NCI-H1417 treated with DMSO at 0.1 percent for 48 hours (cell line): ENCODE measurements around the gene PRR5L.

Experiments used
- DNase-seq: peaks from one replicate; lab custom pipeline; 2025; lab: John Stamatoyannopoulos, UW

Gene PRR5L

DNA sequence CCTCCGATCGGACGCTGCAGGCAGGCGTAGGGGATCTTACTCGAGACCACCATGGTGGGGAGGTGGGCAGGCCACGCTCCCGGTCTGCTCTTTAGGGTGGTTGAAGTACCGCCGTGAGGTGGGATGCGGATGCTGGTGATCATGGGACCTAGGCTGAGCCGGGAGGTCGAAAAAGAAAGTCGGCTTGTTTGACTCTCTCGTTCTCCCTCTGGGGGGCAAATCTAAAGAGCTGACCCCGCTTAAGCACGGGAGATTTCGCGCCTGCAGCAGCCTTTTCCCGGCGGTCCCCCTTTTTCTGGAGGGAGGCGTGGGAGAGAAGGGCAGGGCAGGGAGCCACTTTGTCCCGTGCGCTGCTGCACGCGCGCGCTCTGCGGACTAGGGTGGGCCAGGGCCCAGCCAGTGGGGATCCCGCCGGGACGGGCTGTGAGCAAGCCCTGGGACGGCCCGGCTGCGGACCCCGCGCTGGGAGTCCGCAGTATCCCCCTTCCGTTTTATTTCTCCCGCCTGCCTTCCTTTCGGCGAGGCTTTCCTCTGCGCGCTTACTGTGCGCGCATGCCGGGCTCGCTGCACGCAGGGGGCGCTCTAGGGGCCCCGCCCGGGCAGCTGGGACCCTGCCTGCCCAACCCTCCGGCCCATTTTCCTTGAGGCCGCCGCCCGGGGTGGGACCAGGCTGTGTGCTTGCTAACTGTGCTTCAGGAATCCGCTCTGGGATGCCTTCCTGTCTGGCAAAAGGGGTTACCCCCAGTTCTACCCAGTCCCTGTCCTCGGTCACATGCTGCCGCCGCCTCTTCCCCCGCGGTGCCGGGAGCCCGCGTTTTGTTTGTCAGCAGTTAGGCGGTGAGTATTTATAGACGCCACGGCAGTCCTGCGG lies 81.0 kb downstream of the PRR5L start:
- no peak for DNase-seq

DNA sequence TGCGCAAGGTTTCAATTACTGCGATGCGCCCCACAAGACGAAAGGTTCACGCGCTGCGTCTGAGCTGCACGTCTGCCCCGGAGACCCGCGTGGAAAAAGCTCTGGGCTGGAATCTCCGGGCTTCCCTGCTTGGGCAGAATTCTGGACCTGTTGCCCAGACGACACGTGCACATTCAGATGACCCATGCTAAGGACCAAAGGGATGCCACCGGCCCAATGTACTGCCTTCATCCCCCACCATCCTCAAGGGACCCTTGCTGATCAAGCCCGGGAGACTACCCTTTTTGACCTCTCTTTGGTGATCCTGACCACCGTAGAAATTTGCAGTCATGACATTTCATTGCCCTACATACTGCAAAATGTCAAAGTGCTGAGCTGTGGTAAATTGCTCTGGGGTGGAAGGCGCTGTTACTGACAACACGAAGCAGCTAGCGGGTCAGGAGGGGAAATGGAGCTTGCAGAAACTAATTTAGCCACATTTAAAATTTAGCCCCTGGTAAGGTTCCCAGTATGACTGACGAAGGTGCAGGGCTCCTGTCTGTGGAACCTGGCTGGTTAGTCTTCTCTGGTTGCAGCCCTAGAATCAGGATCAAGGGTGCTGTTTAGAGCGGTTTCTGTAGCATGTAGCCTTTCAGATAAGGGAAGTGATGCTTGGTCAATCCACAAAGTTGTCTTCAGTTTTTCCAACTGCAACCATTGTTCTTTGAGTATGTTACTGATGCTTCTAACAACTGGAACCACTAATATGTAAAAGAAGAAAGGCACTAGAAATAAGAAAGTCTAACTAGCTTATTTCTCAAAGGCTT lies 81.9 kb downstream of the PRR5L start:
- DNase-seq: no peak

DNA sequence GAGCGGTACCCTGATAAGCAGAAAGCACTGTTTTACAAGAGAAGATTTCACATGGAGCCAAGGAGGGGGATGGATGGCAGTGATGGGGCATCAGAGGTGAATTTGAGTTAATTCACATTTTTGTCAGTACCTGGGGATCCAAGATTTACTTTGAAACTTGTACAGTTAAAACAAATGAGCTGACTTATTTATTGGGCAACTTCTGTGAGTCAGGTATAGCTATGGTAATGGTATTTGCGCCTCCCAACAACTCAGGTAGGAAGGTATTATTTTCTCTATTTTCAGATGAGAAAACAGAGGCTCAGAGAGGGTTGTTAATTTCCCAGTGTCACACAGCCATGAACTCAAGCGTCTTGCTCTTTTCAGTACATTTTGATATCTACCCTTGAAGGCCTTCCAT lies 83.6 kb downstream of the PRR5L start:
- DNase-seq: no peak

DNA sequence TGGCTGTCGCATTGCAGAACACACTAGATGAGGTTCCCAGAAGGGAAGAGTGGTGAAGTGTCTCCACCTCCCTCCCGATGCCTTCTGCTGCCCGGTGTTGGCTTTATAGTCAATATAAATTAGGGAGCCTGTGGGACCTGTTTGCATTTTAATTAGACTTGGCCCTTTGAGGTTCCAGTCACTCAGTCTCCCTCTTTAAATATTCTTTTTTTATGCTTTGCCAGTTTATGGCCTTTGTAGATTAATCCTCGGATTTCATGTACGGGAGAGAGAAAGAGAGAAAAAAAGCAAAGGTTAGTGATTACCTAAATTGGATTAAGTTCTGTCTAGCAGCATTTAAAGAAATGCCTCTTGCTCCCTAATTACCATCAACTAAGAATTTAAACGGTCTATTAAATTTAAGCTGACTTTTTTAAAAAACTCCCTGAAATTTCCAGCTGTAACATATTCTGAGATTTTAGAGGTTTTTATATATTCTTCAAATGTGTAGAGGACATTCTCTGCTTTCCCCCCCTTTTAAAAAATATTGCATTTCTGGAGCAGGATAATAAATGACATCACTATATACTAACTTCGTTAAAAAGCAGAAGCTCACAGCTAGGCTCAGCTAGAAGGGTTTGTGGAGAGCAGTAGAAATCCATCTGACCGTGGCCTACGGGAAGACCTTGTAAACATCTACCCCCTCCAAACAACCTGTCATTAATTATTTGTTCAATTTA lies 84.4 kb downstream of the PRR5L start:
- no peak for DNase-seq

DNA sequence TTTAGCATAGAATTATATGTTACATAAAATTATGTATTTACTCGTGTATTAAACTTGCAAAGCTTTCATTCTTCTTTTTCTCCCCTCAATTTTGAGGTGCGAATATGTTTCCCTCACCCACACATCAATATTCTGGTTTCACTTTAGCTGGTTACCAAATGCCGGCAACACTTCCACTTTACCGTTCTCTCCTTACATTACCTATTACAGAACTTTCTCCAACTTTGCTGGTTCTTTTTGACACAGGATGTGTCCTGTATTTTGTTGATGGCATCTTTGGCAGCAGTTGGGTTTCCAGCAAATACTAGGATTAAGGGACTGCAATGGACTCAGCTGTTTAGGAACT lies 84.9 kb downstream of the PRR5L start:
- DNase-seq: no peak

DNA sequence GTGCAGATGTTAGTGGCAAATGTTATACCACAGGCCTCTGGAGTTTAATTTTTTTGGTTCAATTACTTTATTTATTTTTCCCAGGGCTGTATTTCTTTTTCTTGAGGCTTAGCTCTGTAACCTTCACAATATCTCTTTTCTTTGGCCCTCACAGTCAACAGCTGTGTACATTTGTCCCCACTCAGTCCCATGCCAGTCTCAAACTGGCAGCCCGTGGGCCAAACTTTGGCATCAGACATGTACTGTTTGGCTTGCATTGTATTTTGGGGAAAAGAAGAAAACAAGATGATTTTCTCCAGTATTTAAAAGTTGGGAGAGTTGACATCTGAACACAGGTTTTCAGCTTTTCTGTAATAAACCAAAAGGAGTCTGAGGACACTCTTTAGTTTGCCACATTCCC lies 87.1 kb downstream of the PRR5L start:
- DNase-seq: no peak

DNA sequence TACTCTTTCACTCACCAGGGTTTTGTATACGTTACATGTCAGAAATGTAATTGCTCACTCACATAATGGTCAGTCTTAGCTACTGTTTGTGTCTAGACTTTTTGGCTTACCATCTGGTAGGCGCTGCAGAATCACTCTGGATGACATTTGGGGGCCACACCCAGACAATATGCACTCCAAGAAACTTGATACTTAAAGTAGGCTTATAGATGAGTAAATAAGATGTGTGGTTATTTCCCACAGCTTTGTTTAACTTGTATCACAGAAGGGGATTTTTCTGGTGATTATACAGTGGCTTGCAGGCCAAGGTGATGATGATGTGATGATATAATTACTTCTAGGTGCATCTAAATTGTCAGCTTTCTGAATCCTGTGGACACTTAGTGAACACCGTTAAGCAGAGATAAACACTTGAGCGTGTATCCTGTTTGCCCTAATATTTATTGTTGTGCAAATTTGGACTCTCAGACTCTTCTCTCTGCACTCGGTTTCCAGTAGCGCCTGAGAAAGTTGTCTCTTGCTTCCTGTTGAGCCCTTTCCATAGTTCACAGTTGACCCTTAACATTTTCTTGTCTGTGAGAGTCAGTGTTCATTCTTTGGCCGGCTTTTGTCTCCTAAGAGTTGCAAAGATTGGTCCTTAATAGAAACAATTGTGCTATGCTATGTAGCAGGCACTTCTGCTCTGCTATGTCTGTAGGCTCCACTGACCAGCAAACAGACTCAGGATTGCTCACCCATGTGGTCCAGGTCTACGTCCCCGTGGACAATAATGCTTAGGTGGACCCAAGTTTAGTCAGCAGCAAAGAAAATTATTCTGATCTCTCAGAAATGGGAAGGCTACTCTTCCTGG lies 89.3 kb downstream of the PRR5L start:
- no peak for DNase-seq

DNA sequence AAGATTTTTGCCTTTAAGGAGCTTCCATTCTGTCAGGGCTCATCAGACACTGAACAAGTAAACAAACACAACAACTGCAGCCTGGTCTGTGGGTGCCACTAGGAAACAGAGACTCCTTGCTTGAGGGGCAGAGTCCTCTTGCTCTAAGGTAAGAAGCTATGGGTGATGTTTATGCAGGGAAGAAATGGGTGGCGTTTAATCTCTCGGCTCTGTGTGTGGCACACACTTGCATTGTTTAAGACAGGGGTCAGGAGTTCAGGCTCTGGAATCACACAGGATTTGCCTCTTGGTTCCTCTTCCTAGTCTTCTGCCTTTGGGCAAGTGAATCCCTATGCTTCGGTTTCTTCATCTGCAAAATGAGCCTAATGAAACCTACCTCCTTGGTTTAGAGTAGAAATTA lies 90.3 kb downstream of the PRR5L start:
- no peak for DNase-seq

DNA sequence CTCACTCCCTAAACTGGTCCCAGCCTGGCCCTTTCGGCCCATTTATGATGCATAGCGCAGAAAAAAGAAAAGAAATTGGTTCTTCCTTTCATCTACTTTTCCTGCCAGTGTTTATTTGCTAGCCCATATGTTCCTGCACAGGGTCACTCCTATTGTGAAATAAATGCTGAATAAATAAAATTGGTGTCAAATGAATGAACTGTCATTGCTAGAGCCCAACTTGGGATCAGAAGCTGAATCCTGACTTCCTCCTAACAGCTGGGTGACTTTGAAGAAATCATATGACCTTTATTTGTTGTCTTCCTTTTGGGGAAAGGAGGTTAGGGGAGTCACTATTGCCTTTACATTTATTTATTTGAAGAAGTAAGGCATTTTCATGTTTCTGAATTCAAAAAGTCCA lies 92.0 kb downstream of the PRR5L start:
- DNase-seq: no peak

DNA sequence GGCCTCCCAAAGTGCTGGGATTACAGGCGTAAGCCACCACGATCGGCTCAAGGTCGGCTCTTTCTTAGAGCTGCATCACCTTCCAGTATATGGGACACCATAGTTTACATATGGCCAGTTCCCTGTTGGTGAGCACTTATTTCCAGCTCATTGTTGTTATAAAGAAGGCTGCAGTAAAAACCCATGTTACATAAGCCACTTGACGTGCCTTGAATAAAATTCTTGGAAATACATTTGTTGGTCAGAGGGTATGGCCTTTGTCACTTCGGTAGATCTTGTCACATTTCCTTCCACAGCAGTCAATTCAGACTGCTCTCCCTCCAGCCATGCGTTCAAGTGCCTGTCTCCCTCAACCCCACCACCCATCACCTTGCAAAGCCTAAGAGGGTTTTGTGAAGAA lies 92.9 kb downstream of the PRR5L start:
- DNase-seq: no peak

DNA sequence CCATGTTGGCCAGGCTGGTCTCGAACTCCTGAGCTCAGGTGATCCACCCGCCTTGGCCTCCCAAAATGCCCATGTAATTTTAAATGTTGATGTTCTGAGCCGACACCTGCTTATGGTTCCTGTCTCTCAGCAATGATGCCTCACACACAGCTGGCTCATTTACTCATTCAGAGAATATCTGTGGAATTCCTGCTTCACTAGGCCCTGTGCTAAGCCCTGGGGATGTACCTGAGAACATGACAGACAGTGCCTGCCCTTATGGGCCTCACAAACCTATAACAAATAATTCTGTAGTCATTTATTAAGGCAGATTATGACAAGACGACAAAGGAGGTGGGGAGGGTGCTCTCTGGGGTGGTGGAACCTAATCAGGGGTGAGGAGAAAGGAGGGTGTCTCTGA lies 93.7 kb downstream of the PRR5L start:
- DNase-seq: no peak

DNA sequence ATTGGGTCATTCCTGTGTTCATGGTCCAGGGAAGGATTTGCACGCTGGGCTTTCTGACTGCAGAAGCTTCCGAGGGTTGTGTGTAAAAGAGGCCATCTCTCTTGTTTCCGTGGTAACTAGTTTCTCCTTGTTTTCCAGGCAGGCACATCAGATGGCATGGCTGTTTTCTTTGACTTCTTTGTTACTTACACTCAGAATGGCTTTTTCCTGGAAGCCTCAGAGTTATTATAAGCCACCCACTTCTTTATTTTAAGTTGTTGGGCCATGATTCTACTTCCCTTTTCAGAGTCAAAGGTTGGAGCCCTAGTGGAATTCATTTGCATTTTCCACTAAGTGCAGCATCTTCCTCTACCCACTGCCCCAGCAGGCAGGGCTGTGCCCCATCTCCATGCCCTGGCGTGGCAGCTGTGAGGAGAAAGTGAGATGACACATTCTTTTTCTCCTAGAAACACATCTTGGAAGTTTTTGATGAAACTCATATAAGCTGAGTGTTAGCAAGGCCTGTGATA lies 94.9 kb downstream of the PRR5L start:
- DNase-seq: no peak

DNA sequence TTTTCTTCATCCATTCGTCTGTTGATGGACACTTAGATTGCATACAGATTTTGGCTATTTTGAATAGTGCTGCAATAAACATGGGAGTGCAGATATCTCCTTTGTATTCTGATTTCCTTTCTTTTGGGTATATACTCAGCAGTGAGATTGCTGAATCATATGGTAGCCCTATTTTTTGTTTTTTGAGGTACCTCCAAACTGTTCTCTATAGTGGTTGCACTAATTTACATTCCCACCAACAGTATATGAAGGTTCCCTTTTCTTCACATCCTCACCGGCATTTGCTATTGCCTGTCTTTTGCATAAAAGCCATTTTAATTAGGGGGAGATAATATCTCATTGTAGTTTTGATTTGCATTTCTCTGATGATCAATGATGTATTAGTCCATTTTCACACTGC lies 96.1 kb downstream of the PRR5L start:
- no peak for DNase-seq

DNA sequence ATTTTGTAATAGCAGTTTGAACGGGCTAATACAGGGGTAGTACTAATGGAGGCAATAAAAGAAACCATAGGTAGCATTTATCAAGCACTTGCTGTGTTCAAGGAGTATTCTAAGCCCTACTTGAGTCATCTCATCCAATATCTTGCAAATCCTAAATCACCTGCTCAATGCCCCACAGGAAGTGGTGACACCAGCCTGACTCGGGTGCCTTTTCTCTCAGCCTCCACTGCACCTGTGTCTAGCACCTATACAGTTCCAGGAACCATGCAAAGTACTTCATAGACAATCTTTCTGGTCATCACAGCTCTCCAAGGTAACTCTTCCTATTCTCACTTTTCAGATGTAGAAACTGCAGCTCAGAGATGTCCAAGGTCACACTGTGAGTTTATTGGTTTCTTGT lies 98.0 kb downstream of the PRR5L start:
- no peak for DNase-seq

DNA sequence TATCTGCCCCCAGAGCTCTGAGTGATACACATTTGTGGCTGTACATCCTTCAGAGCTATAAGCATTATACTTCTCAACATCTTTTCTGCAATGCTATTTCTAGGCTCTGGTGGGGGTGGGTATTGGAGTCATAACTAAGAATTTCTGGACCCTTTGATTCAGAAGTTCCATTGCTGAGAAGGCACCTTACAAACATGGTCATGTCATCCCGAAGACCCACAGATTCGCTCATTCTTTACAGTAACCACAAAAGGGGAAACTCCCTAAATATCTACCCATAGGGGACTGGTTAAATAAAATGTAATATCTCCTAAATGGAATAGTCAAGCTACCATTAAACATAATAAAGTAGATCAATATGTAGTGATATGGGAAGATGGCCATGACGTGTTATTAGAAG lies 98.8 kb downstream of the PRR5L start:
- DNase-seq: no peak

DNA sequence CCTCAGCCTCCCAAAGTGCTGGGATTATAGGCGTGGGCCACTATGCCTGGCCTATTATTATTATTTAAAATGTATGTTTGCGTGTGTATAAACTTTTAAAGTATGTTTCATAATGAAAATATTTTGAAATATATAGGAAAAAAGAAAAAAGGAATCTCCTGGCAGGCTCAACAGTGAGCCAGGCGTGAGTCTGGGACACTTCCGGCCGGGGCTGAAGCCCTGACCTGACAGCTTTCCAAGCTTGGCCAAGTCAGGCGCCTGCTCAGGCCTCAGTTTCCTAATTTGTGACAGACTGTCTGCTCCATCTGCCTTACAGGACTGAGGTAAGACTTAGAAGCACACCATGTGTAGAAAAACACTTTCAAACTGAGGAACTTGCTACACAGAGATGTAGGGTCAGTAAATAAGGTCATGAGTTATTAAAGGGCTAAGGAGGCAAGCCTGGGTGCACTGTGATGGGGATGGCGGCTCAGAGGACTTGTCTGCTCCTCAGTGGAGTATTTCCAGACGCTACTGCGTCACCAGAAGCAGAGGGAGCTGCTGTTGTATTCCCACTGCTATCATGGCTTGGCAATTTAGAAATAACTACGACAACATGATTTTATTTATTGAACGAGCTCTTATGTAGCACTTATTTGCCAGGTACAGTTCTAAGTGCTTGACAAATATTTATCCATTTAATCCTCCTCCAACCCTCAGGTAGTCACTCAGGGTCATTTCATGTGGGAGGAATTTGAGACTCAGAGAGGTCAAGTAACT lies 100.1 kb downstream of the PRR5L start:
- DNase-seq: no peak

DNA sequence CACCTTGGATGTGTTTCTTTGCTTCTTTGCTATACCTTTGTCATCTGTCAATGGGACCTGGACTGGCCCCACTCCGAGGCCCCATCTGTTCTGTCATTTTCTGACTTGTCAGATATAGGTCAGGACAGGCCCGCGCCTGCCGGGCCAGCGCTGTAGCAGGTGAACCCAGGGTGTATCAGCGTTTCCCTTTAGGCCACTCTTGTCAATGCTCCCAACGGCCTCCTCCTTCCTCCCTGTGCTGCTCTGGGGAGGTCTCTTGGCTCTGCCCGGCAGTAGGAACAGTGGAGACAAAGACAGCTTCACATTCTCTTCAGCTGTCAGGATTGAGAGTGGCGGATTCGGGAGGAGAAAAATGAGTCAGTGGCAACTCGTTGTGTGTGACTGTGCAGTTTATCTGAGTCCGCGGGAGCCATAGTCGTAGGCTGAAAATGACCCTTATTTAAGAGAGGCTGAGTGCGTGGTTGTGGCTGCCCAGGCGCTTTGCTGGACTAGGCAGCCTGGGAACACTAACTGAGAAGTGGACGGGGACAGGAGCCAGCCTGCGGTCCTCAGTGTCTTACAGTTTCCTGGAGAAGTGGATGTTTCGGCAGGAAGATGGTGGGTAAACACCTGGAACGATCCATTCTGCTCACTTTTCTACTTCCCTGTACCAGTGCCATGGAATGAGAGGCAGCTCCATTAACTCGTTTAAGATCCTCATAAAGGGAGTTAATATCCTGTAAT lies 102.3 kb downstream of the PRR5L start:
- no peak for DNase-seq

DNA sequence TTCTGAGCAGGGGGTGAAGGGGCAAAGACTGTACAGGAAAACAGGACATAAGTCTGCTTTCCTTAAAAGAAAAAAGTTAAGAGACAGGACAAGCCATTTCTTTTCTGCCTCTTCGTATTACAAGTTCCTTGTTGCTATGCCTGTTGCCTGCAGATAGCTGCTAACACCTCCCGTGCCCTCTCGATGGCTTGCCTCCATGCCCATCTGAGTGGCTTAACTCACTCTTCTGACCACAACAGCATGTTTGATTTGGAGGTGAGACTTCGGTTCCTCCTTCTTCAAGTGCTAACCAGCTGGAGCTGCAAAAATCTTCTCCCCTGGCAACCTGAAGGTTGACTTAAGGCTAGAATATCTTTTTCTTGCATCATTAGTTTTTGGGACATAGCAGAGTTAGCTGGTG lies 103.1 kb downstream of the PRR5L start:
- DNase-seq: no peak

DNA sequence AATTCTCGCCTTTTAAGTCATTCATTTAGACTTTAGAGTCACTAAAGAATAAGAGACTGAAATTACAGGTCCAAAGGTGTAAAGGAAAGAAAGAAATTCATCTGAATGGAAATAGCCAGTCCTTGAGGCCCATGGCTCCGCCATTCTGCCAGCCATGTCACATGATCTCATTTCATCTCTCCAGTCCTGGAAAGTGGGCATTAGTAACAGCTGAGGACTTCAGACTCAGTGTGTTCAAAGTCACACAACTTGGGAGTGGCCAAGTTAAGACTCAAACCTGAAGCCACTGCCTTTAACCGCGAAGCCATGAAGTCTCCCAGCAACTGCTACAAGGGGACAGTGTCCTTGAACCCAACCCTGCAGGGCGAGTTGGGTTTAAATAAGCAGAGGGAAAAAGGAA lies 103.7 kb downstream of the PRR5L start:
- no peak for DNase-seq

DNA sequence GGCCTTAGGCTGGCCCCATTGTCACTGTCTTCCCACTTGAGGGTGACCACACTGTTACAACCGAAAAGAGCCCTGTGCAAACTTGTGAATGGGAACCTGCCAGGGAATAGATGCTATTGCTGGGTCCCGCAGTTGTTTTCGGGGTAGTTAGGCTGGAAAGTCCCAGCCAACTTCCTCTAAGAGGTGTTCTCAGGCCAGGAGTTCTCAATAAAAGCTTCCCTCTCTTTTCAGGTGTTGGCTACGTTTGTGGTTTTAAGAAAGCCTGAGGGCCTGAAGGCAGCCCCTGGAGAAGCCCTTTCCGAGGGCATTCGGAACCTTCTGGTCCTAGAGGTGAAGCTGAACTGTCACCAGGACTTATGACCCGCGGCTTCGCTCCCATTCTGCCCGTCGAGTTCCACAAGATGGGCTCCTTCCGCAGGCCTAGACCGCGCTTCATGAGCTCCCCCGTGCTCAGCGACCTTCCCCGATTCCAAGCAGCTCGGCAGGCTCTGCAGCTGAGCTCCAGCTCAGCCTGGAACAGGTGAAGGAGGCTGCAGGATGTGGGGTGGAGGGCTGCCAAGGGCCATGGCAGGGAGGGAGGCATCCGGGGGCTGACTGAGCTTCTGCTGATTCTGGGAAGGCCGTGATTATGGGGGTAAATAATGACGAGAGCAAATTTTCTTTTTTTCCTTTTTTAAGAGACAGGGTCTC lies 104.8 kb downstream of the PRR5L start:
- no peak for DNase-seq
